HG03558 (cell line): ENCODE results near the gene ZNF708.
"Not testable (repeated sequence)": the region's sequence is repeated elsewhere in the genome, so short reads cannot be mapped to it uniquely, and the experiment has no call there.

Source experiments
- ATAC-seq: cut with Tn5 transposase; IDR thresholded peaks from one replicate; pipeline ENCODE4 v1.9.1; 2021; ENCODE audit warnings: moderate number of reproducible peaks; ENCODE audit not compliant: unreplicated experiment; ENCODE audit errors: extremely low read depth

The ZNF708 gene

DNA sequence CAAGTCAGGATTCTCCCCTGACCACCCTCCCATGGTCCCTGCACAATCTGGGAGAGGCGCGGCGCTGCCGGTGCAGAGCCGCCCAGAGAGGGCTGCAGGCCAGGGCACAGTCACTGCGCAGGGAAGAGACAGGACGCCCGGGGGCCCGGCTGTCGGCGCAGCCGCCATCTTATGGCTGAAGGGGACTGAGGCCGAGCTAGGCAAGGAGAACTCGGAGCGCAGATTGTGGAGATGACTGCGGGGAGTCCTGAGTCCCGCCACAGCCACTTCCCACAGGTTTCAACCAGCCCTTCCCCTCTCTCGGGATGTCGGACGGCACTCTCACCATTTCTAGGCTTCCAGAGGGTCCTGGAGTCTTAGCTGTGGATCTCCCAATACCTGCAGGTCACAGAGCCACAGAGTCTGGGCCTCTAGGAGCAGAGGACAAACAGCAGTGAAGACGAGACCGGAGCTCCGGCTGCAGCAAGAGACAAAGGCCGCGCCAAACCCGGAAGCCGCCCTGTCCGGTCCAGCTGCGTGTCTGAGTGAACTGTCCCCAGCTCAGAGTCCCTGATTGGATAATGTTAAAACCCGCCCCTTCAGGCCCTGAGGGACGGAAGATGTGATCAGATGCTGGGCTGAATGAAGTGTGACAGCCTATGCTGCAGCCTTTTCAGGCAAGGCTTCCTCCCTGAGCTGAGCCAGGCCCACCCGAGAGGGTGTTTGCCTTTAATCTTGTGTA, at the start of gene ZNF708:
TSS of gene ZNF708 (minus strand) at position 526 of the 721 bp plus-strand sequence. CDS start at position 328, 198 bp downstream.
- peak; percentile 96 for ATAC-seq

DNA sequence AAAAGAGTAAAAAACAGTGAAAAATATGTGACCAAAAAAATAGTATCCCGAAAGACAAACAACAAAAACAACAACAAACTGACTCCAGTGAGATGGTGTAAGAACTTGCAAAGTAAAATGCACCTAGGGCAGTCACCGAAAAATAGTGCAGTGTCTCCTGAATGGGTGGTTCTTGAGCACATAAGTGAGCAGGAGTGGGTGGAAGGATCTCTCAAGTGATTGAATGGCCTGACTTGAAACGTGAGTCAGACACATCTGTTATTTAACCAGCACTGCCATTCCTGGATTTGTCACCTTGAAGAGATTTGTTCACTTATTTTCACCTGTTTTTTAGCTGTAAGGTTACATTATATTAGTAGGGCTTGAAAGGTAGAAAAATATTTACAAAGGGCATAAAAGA, 33.1 kb upstream of the ZNF708 start:
- ATAC-seq: no peak

DNA sequence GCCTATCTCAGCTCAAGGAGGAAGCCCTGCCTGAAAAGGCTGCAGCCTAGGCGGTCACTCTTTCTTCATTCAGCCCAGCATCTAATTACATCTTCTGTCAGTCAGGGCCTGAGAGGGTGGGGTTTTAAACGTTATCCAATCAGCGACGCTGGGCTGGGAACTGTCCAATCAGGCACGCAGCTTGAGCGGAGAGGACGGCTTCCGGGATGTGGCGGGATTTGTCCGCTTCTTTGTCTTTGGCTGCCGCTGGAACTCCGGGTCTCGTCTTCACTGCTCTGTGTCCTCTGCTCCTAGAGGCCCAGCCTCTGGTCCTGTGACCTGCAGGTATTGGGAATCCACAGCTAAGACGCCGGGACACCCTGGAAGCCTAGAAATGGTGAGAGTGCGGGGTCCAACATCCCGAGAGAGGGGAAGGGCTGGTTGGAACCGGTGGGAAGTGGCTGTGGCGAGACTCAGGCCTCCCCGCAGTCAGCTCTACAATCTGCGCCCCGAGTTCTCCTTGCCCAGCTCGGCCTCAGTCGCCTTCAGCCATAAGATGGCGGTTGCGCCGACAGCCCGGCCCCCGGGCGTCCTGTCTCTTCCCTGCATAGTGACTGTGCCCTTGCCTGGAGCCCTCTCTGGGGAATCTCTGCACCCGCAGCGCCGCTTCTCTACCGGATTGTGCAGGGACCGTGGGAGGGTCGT, 29.7 kb upstream of the ZNF708 start, which contains the start of gene ZNF738:
TSS of gene ZNF738 (plus strand) at position 233 of the 684 bp plus-strand sequence. CDS start at position 374, 141 bp downstream.
- peak; percentile 87 for ATAC-seq

DNA sequence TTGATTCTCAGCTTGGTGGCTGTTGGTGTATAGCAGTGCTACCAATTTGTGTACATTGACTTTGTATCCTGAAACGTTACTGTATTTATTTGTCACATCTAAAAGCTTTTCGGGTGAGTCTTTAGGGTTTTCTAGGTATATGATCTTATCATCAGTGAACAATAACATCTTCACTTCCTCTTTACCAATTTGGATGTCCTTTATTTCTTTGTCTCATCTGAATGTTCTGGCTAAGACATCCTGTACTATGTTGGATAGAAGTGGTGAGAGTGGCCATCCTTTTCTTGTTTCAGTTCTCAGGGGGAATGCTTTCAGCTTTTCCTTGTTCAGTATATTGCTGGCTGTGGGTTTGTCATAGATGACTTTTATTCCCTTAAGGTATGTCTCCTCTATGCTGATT, 23.6 kb upstream of the ZNF708 start:
- ATAC-seq: no peak

DNA sequence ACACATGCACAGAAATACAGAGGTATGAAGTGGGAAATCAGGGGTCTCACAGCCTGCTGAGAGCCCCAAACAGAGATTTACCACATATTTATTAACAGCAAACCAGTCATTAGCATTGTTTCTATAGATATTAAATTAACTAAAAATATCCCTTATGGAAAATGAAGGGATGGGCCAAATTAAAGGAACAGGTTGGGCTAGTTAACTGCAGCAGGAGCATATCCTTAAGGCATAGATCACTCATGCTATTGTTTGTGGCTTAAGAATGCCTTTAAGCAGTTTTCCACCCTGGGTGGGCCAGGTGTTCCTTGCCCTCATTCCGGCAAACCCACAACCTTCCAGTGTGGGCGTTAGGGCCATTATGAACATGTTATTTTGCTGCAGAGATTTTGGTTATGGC, 15.6 kb upstream of the ZNF708 start:
- not testable (repeated sequence) for ATAC-seq

DNA sequence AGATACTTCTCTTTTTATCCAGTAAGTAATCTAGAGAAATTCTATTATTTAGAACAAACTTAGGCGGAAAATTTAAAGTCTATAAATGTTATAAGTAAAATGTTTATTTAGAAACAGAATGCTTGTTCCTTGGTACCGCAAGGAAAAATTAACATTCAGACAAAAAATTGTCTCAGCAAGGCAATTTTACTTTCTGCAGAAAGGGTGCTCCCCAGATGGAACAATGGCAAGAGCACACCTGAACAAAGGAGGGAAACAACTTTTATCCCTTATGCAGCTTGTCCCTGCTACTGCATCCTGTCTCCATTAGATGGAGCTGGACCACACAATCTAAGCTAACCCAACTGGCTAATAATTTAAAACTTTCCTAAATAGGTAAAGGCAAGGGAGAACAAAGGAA, 6.5 kb upstream of the ZNF708 start:
- ATAC-seq: no peak

DNA sequence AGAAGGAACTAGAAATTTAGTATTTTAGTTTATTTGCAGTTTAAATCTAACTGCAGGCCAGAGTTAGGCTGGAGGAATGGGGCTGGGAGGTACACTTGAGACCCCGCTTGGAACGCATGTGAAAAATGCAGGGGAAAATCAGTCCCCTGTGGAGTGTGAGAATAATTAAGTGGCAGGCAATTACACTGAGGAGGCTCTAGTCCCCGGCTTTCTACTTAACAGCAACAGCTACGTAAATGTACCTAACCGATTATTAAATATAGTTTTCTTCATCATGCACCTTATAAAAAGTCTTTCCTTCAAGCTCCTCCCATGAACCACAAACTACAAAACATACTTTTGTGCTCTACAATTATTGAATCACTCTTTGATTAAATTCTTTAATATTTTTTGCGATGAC, 804 bp downstream of the ZNF708 start:
- ATAC-seq: no peak

DNA sequence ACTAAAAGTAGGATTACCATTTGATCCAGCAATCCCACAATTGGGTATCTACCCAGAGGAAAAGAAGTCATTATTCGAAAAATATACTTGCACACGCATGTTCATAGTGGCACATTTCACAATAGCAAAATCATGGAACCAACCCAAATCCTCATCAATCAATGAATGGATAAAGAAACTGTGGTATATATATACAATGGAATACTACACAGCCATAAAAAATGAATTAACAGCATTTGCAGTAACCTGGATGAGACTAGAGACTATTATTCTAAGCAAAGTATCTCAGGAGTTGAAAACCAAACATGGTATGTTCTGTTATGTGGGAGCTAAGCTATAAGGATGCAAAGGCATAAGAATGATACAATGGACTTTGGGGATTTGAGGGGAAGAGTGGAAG, 3.0 kb downstream of the ZNF708 start:
- no peak for ATAC-seq

DNA sequence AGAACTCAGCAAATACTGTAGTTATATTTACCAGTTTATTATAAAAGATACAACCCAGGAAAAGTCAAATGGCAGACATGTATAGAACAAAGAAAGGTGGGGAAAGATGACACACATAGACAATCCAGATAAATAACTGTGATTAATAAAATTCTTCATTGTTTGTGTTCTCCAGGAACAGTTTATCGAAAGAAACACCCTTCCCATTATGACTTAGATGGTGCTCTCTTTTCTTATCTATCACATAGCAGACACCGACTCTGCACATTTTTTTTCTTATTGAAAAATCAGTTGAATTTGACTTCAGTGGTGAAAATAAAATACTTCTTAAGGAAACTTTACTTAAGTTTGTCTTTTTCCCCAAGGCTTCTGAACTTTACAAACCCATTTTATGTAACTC, 6.2 kb downstream of the ZNF708 start:
- ATAC-seq: no peak

DNA sequence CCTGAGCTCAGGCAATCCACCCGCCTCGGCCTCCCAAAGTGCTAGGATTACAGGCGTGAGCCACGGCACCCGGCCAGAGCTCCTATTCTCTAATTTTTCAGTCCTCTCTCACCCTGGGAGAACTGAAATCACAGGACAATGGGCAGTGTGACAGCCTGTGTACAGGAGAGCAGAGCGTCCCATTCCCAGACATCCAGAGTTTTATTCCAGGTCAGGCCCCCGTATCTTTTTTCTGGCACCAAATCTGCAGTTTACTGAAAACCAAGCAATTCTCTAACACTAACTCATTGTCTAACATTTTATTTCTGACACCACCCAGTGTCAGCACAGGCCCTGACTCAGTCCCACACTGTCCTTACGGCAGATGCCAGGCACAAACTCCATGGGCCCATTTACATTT, 6.7 kb downstream of the ZNF708 start:
- no peak for ATAC-seq

DNA sequence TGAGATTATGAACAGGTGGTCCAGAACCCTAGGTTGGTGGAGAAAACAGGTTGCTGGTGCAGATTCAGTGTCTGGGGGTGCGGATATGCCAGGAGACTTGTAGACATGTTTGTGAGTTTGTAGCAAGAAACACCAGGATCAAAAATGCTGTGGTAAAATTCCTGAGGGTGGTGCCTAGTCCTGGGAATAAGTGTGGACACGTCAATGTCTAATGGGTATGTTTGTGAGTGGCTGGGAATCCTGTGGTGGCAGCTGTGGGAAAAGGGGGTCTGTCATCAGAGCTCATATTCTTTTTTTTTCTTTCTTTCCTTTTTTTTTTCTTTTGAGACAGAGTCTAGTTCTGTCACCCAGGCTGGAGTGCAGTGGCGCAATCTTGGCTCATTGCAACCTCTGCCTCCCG, 7.2 kb downstream of the ZNF708 start:
- no peak for ATAC-seq

DNA sequence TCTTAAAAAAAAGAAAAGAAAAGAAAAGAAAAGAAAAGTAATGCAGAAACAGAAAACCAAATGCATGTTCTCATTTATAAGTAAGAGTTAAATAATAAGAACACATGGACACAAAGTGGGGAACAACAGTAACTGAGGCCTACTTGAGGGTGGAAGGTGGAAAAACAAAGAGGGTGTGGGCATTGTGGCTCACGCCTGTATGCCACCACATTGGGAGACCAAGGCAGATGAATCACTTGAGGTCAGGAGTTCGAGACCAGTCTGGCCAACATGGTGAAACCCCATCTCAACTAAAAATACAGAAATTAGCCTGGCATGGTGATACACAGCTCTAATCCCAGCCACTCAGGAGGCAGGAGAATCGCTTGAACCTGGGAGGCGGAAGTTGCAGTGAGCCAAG, 8.1 kb downstream of the ZNF708 start:
- ATAC-seq: no peak

DNA sequence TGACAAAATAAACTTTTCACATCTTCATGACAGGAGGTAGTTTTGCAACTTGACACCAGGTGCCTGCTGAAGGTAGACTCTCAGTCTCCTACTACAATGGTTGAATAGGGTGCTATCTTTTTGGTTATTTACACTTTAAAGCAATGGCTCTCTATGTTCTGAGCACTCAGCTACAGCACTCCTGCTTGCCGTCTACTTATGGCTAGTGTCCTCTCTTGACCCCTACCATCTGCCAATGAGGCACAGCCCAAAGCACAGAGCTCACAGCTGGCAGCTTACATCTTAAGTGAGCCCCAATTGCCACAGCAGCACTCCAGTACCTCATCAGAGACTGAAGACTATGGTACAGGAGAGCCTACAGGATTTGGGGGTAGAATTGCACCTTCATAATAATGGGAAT, 11.4 kb downstream of the ZNF708 start:
- no peak for ATAC-seq

DNA sequence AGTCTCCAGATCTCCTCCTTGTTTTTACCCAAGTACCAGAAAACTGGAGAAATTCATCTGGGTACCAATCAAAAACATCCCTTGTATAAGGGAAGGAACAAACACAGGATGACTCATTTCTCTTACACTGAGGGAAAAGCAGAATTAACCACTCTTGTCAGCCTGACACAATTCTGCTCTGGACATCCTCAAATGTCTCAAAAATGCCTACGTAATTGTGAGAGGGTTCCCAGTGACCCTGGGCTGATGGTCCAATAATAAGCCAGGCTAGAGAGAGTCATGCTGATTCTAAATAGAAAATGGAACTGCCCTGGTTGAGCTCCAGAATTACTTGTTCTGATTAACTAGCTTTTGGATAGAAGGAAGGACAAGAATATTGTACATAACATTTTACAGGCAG, 14.5 kb downstream of the ZNF708 start:
- no peak for ATAC-seq

DNA sequence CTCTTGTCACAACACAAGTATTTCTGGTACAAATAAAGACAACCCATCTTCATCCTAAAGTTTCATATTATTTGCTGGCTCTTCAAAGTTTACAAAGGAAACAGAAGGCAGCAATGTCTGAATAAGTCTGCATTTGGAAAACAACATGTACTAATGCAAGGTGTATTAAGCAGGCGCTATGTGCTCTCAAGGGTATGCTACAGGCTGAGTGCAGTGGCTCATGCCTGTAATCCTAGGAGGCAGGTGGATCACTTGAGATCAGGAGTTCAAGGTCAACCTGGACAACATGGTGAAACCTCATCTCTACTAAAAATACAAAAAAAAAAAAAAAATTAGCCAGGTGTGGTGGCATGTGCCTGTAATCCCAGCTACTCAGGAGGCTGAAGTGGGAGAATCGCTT, 16.4 kb downstream of the ZNF708 start:
- ATAC-seq: not testable (repeated sequence)

DNA sequence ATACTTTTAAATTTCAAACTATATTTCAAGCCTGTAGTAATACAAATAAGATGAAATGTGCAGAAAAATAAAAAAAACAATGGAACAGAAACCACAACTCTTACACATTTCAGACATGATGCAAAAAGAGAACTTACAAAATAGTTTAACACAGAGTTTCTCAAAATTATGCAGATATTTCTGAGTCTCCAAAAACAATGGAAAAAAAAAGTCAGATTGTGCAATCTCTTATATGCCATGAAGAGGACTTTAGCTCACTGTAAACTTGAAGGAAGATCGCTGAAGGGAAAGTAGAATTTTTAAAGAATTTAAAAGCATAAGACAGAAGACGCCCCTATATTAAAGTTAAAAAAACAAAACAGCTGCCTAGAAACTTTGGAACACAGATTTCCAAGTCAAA, 20.4 kb downstream of the ZNF708 start:
- no peak for ATAC-seq

DNA sequence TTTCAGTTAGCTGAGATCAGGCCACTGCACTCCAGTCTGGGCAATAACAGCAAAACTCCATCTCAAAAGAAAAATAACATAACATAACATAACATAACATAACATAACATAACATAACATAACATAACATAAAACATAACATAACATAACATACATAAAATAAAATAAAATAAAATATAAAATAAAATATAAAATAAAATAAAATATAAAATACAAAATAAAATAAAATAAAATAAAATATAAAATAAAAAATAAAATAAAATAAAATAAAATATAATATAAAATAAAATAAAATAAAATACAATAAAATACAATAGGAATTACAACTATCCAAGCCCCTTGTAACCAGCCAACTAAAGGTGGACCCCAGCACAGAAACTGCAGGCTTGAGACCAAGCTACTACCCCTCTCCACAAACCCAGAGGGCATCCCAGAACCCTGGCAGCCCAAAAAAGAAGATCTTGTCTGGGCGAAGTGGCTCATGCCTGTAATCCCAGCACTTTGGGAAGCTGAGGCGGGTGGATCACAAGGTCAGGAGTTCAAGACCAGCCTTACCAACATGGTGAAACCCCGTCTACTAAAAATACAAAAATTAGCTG, 22.2 kb downstream of the ZNF708 start:
- not testable (repeated sequence) for ATAC-seq

DNA sequence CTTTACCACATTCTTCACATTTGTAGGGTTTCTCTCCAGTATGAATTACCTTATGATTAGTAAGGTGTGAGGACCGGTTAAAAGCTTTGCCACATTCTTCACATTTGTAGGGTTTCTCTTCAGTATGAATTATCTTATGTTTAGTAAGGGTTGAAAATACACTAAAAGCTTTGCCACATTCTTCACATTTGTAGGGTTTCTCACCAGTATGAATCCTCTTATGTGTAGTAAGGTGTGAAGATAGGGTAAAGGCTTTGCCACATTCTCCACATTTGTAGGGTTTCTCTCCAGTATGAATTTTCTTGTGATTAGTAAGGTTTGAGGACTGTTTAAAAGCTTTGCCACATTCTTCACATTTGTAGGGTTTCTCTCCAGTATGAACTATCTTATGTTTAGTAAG, 35.4 kb downstream of the ZNF708 start:
- ATAC-seq: not testable (repeated sequence)

DNA sequence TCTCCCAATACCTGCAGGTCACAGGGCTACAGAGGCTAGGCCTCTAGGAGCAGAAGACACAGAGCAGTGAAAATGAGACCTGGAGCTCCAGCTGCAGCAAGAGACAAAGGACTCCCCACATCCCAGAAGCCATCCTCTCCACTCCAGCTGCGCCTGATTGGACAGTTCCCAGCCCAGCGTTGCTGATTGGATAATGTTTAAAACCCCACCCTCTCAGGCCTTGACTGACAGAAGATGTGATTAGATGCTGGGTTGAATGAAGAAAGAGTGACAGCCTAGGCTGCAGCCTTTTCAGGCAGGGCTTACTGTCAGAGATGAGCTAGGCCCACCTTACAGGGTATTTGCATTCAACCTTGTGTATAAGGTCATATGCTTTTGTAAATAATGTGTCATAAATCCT, 59.4 kb downstream of the ZNF708 start:
- ATAC-seq: no peak

DNA sequence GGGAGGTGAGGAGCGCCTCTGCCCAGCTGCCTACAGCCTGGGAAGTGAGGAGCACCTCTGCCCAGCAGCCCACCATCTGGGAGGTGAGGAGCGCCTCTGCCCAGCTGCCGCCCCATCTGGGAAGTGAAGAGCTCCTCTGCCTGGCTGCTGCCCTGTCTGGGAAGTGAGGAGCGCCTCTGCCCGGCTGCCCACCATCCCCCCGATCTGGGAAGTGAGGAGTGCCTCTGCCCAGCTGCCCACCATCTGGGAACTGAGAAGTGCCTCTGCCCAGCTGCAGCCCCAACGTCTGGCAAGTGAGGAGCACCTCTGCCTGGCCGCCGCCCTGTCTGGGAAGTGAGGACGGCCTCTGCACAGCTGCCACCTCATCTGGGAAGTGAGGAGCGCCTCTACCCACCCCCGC, 64.3 kb downstream of the ZNF708 start:
- no peak for ATAC-seq

DNA sequence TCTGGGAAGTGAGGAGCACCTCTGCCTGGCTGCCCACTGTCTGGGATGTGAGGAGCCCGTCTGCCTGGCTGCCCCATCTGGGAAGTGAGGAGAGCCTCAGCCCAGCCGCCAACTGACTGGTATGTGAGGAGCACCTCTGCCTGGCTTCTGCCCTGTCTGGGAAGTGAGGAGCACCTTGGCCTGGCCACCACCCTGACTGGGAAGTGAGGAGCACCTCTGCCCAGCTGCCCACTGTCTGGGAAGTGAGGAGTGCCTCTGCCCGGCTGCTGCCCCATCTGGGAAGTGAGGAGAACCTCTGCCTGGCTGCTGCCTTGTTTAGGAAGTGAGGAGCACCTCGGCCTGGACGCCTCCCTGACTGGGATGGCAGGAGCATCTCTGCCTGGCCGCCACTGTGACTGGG, 64.8 kb downstream of the ZNF708 start:
- no peak for ATAC-seq
